Measurements from ENCODE around the gene AQP12B.

AQP12B gene

DNA sequence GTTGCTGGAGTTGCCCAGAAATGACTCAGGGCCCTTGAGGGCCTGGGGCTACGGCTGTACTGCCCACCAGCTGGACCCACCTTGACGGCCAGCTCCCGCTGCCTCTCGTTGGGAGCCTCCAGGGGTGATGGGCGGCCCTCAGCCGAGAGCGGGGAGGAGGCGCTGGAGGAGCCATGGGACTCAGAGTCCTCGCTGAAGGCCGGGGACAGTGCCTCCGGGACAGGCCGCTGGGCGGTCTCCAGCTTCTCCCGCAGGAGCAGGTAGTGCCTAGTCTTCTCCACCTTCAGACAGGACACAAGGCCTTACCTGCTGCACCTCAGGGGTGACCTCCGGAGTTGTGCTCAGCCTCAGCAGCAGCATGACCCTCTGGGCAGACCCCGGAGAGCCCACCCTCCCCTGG is 39.7 kb upstream of the AQP12B start:
- intact Hi-C loops (cut with micrococcal nuclease): no loop called here
- Mint-ChIP-seq H3K9me3 (no peaks in the 10 kb centered on the region), H3K27me3 (peaks cover 2% of the 10 kb centered on the region), H3K36me3 (ENCODE audit: low read depth) (no peaks in the 10 kb centered on the region), H3K27ac (no peak overlapping the region), H3K4me3 (no peak overlapping the region), H3K4me1 (ENCODE audit: low read depth) (no peaks in the 10 kb centered on the region)

- no peaks in the 10 kb centered on the region for H3K9me3 Mint-ChIP-seq
- H3K27ac Mint-ChIP-seq: no peak overlapping the region
- H3K4me3 Mint-ChIP-seq: no peak overlapping the region
- no peaks in the 10 kb centered on the region for H3K36me3 Mint-ChIP-seq (ENCODE audit: low read depth)
- no peaks in the 10 kb centered on the region for H3K4me1 Mint-ChIP-seq (ENCODE audit: low read depth)
- intact Hi-C loops (cut with micrococcal nuclease): no loop called here
- no peaks in the 10 kb centered on the region for H3K27me3 Mint-ChIP-seq
Measured at GRCh38 chr2:240721596-240722180, 39.0 kb upstream of the AQP12B start.

GRCh38 chr2:240720686-240721595 is 38.3 kb upstream of the AQP12B start:
- Mint-ChIP-seq H3K4me1 (ENCODE audit: low read depth) (no peaks in the 10 kb centered on the region), H3K27me3 (no peaks in the 10 kb centered on the region), H3K27ac (no peak overlapping the region), H3K36me3 (ENCODE audit: low read depth) (no peaks in the 10 kb centered on the region), H3K9me3 (no peaks in the 10 kb centered on the region), H3K4me3 (no peak overlapping the region)
- intact Hi-C loops (cut with micrococcal nuclease): no loop called here

DNA sequence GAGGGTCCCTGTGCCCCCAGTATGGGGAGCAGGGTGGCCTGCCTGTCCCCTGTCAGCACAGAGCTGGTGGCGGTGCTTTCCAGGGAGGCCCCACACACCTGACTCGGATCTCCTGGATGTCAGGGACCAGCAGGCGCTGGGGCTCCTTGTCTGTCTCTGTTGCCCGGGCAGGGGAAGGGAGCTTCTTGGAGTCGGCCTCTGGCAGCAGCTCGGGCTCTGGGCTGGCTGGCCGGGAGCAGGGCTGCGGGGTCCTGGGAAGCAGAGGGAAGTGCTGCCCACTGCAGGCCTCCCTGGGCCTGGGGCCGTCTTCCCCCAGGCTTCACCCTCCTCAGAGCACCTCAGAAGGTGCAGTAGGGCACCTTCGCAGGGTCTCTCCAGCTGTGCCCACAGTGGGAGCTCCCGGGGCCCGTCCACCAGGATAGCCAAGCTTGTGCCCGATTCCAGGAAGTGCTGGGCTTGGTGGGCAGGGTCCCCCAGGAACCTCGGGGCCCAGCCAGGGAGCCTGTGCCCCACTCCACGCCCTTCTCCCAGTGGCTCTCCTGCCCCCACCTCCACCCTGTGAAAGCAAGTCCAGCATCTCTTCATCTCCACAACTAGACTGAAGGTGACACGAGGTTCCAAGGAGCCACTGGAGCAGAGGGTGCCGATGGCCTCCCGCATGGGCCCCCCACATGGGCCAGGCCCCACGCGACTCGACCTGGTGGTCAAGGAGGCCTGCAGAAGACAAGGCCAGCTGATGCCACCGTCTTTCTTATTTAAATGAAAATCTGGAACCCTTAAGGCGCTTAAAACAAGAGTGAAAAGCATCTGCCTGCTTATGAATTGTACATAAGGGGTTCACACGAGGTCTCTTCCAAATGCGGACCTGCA is 37.2 kb upstream of the AQP12B start:
- no peaks in the 10 kb centered on the region for H3K36me3 Mint-ChIP-seq (ENCODE audit: low read depth)
- H3K4me3 Mint-ChIP-seq: no peak overlapping the region
- no peaks in the 10 kb centered on the region for H3K27me3 Mint-ChIP-seq
- H3K9me3 Mint-ChIP-seq: no peaks in the 10 kb centered on the region
- intact Hi-C loops (cut with micrococcal nuclease): no loop called here
- H3K4me1 Mint-ChIP-seq (ENCODE audit: low read depth): no peaks in the 10 kb centered on the region
- H3K27ac Mint-ChIP-seq: no peak overlapping the region

DNA sequence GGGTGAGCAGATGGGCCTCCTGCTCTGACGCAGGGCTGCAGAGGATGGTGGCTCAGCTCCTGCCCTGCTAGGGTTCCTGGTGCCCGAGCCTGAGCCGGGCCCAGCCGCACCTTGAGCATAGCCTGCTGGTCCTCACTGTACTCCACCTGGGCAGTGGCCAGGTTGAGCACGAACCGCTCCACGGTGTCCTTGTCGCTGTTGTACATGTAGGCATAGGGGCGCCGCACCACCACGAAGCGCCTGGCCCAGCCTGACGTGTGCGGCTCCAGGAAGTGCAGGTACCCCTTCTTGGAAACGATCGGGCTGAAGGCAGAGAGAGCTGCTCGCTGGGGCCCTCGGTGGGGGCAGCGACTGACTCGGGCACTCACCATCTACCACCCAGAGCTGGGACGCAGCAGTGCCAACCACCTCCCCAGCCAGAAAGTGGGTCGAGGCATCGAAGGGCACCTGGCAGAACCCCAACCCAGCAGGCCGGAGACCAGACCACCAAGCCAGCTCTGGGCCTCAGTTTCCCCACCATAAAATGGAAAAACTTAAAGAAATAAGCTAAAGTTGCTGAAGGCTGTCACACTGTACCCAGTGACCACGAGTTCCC is 36.3 kb upstream of the AQP12B start:
- Mint-ChIP-seq H3K9me3 (no peaks in the 10 kb centered on the region), H3K36me3 (ENCODE audit: low read depth) (no peaks in the 10 kb centered on the region), H3K27me3 (no peaks in the 10 kb centered on the region), H3K27ac (no peak overlapping the region), H3K4me1 (ENCODE audit: low read depth) (no peaks in the 10 kb centered on the region), H3K4me3 (no peak overlapping the region)
- intact Hi-C loops (cut with micrococcal nuclease): no loop called here

- intact Hi-C loops (cut with micrococcal nuclease): no loop called here
- Mint-ChIP-seq H3K27ac (no peak overlapping the region), H3K36me3 (ENCODE audit: low read depth) (no peaks in the 10 kb centered on the region), H3K4me1 (ENCODE audit: low read depth) (no peaks in the 10 kb centered on the region), H3K4me3 (no peak overlapping the region), H3K27me3 (no peaks in the 10 kb centered on the region), H3K9me3 (no peaks in the 10 kb centered on the region)
Measured at GRCh38 chr2:240717681-240718581, 35.2 kb upstream of the AQP12B start.

DNA sequence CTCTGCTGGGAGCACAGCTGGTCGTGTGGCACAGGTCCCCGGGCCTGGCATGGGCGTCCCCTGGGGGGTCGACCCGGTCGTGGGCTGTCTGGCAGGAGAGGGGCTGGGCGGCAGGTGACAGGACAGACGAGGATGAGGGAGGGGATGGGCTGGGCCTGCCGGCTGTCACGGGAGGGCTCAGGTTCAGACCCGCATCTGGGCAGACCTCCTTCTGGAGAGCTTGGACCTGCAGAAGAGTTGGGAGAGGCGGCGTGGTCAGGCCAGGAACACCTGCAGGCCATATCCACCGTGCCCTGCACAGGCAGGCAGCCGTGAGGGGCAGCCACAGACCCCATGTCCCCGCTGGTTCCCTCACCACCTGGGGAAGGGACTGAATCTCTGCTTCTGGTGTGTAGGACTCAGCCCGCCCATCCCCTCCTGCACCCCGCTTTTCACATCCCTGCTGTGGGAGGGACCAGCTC is 34.5 kb upstream of the AQP12B start:
- no peaks in the 10 kb centered on the region for H3K27me3 Mint-ChIP-seq
- H3K4me1 Mint-ChIP-seq (ENCODE audit: low read depth): no peaks in the 10 kb centered on the region
- no peaks in the 10 kb centered on the region for H3K9me3 Mint-ChIP-seq
- H3K4me3 Mint-ChIP-seq: no peak overlapping the region
- intact Hi-C loops (cut with micrococcal nuclease): no loop called here
- H3K36me3 Mint-ChIP-seq (ENCODE audit: low read depth): no peaks in the 10 kb centered on the region
- no peak overlapping the region for H3K27ac Mint-ChIP-seq

DNA sequence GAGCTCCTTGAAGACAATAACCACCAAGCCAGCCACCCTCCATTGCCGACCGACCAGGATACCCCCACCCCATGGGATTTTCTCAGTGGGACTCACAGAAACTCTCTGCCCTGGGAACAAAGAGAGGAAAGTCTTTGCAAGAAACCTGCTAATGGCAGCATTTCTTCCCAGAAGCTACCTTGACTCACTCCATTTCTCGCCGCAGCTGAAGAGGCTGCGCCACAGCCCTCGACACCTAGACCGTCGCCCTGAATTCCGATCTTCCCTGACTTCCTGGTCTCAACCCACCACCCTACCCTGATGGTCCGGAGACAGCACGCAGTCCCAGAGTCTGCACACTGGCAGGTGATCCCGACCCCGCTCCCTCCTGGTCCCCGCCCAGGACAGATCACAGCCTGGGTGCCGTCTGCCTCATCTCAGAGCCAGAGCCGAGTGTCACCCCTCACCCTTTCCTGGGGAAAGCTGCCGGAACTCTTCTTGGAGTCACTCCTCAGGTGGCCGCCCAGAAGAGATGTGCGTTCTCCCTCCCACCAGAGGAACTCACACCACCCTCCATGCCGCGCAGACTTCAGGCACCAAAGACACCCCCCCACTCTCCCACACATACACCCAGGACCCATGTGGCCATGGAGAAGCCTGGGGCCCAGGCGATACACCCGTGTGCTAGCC is 33.6 kb upstream of the AQP12B start:
- intact Hi-C loops (cut with micrococcal nuclease): no loop called here
- Mint-ChIP-seq H3K36me3 (ENCODE audit: low read depth) (no peaks in the 10 kb centered on the region), H3K4me3 (no peak overlapping the region), H3K27ac (no peak overlapping the region), H3K27me3 (no peaks in the 10 kb centered on the region), H3K9me3 (no peaks in the 10 kb centered on the region), H3K4me1 (ENCODE audit: low read depth) (no peaks in the 10 kb centered on the region)

- intact Hi-C loops (cut with micrococcal nuclease): no loop called here
- Mint-ChIP-seq H3K27me3 (no peaks in the 10 kb centered on the region), H3K4me1 (ENCODE audit: low read depth) (no peaks in the 10 kb centered on the region), H3K27ac (no peak overlapping the region), H3K9me3 (no peaks in the 10 kb centered on the region), H3K4me3 (no peak overlapping the region), H3K36me3 (ENCODE audit: low read depth) (no peaks in the 10 kb centered on the region)
Measured at GRCh38 chr2:240714747-240715725, 32.4 kb upstream of the AQP12B start.

GRCh38 chr2:240713928-240714746 is 31.5 kb upstream of the AQP12B start:
- H3K36me3 Mint-ChIP-seq (ENCODE audit: low read depth): no peaks in the 10 kb centered on the region
- H3K27me3 Mint-ChIP-seq: no peaks in the 10 kb centered on the region
- intact Hi-C loops (cut with micrococcal nuclease): no loop called here
- H3K4me1 Mint-ChIP-seq (ENCODE audit: low read depth): no peaks in the 10 kb centered on the region
- H3K9me3 Mint-ChIP-seq: no peaks in the 10 kb centered on the region
- H3K27ac Mint-ChIP-seq: no peak overlapping the region
- no peak overlapping the region for H3K4me3 Mint-ChIP-seq

Data from dendritic cell treated with granulocyte-macrophage colony-stimulating factor and Interleukin-4, amounts not matched to agents 40 ng/mL and 50 ng/mL, for 4 days (primary cell).